ENCODE results near the gene MYO5C.

MYO5C gene

DNA sequence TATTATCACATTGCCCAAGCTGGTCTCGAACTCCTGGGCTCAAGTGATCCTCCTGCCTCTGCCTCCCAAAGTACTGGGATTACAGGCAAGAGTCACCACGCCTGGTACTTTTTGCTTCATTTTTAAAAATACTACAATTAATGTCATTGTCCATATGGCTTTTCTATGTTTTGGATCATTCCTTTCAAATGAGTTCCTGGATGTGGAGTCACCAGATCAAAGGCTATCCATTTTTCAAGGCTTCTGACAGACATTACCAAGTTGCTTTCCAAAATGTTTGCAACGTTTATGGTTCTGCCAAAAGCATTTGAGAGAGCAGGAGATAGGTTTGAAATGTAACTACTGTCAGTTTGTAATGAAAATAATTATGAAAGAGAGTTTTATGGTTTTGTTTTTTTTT lies 148.8 kb downstream of the MYO5C start:
- DNase-seq (ENCODE audit: low read depth), result no peak

DNA sequence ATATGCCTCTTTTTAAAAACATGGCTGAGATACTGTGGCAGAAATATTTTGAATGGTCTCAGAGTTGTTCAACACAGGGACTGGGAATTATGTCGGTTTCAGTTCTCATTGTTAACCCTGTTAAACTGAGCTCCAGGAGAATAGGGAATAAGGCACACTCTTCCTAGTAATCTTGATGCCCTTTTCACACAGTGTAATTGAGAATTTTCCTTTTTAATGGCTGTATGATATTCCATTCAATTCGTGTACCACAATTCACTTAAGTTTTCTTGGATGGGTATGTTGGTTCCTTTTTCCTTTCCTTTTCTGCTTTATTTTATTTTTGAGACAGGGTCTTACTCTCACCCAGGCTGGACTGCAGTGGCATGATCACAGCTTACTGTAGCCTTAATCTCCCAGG lies 149.3 kb downstream of the MYO5C start:
- no peak for DNase-seq (ENCODE audit: low read depth)

DNA sequence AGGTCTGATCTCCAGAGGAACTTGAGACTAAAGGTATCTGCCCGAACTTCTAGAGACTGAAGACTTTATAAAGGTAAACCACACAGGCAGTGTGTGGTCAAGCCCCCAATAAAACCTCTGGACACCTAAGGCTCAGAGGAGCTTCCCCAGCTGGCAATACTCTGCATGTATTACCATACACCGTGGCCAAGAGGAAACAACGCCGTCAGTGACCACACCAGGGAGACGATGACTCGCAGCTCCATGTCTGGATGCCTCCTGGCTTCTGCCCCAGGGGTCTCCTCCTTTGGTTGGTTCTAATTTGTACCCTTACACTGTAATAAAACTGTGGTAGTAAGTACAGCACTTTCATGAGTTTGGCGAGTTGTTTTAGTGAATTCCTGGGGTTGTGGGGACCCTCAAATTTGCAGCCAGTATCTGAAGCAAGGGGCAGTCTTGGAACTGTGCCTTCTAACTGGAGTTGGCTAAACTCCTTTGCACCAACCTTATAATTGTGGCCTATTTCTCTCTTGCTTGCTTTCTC lies 150.9 kb downstream of the MYO5C start:
- no peak for DNase-seq (ENCODE audit: low read depth)

DNA sequence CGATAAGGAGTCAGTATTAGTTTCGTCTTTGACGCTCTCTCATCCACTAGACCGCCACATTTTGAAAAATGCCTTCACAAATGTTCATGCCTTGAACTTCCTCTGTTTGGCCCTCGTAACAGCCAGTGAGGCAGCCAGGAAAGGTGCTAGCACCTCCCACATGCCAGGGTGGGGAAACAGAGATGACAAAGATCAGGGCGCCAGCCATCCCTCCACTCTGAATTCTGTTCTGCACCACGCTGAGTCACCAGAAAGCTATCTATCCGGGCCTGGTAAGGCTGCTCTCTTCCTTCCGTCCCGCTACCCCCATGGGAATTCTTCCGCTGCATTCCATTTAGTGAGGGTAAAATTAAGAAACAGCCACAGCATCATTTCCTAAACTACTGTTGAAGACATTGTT lies 151.7 kb downstream of the MYO5C start:
- no peak for DNase-seq (ENCODE audit: low read depth)

Measured in stimulated activated CD8-positive, alpha-beta memory T cell treated with anti-CD3 and anti-CD28 coated beads, Interleukin-15, amount 100 ng/mL, for 1 hour (primary cell).